ENCODE data around the gene SPNS3.

SPNS3 gene

GRCh38 chr17:4427505-4427904 is 6.2 kb upstream of the SPNS3 start:
- no peak for DNase-seq

DNA sequence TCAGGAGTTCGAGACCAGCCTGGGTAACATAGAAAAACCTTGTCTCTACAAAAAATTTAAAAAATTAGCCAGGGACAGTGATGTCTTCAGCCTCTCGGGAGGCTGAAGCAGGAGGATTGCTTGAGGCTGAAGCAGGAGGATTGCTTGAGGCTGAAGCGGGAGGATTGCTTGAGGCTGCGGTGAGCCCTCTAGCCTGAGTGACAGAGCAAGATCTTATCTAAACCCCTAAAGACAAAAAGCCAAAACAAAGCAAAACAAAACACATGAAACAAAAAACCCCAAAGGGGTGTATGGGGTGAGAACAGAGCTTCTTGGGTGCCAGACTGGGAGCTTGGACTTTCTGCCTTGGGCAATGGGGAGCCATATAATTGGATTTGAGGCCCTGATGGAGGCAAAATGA is 2.6 kb downstream of the SPNS3 start:
- DNase-seq, result no peak

DNA sequence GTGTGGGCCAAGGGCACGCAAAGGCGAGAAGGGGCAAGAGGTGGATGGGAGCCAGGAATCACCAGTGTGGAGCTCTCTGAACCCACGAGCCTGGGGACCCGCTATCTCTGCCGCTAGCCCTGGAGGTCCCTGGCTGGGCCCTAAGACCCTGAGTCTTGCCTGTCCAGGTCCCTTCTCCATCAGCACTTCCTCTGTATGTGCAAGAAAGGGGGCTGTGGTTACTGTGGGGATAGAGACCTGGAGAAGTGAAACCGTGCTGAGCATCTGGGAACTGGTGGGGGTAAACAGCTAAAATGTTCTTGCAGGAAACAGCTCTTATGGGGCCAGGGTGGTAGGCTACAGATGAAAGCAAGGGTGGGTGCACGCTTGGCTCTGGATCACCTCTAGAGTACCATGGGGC is 3.1 kb downstream of the SPNS3 start:
- DNase-seq, result no peak

DNA sequence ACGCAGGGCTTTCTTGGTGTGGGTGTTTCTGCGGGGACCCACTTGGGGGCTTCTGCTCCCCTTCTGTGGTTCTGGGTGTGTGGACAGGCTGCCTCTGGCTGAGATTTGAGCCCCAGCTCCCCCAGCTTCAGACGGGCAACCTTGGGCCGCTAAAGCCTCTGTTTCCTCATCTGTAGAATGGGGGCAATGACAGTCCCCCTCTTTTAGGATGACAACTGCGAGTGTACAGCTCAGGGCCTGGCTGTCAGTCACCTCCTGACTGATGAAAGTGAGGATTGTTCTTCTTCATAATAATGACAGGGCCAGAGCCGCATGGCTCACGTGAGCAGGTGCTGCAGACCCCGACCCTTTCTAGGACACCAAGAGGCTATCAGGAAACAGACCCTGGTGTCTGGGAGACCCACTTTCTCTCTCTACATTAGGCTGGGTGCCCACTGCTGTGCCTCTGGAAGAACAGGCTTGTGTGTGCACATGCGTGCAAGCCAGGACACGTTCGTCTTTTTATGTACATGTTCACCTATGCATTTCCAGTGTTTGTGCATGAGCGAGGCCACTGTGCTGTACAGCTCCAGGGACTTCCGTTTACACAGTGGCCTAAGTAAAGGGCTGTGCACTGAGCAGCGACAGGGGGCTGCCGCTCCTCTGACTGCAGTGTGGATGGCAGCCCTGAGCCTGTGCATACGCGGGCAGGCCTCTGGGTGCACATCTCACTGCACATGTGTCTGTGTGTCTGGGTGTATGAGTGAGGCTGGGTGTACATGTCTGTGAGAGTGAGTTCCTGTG is 4.6 kb downstream of the SPNS3 start:
- no peak for DNase-seq

DNA sequence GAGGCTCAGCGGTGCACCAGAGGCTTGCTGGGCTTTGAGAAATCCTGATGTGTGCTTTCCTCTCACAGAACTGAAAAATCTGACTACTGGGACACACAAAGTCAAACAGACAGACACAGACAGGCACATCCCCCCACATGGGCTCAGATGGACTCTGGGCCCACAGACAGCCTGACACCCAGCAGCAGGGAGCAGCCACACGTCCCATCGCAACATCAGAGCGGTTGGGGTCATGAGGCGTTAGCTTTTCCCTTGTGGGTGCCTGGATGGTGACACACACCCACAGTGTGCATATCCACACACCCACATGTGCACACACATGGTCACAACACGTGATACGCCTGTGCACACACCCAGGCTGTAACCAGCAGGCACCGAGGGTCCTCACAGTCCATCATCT is 6.3 kb downstream of the SPNS3 start:
- no peak for DNase-seq

DNA sequence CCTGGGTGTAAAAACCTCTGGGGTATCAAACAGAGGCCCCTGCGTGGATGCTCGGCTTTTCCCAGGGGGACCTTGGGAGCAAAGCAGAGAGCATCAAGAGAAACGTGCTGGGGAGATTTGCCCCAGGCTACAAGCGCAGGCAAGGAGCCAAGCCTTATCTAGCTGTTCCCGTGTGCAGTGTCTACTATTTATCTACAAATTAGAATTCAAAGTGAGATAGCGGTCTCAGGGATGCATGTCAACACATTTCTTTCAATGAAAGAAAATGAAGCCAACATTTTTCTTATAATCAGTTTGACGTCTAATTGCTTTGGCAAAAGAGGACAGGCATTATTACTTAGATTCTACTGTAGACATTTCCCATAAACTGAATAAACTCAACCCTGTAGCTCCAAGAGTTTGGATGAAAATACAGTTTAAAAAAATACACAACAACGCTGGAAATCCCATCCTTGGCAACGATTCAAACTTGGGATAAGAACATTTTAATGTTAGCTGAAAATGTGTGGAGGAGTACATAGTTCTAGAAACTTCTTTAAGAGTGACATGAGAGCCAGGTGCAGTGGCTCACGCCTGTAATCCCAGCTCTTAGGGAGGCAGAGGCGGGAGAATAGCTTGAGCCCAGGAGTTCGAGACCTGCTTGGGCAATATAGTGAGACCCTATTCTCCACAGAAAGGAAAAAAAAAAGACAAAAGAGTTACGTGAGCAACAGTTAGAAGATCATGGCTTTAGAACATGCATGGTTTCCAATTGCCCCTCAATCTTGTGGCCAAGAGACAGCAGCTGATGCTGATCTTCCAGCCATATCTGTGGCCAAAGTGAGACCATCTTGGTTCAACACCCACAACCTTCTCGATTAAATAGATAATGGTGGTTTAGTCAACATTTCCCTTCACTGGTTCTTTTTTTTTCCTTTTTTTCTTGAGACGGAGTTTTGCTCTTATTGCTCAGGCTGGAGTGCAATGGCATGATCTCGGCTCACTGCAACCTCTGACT is 7.2 kb downstream of the SPNS3 start:
- no peak for DNase-seq

DNA sequence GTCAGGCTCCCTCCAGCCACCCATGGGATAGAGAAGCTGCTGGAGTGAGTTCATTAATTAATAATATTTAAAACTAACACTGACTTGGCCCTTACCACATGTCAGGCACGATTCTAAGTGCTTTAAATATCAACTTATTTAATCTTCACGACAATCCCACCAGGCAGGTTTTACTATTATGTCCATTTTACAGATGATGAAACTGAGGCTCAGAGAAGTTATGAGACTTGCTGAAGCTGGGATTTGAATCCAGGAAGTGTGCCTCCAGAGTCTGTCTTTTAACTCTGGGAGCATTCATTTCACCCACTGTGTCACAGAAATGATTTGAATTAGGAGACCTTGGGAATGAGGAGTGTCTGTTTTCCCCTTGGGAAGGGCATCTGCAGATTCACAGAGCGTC is 8.8 kb downstream of the SPNS3 start:
- no peak for DNase-seq

GRCh38 chr17:4443476-4443875 is 9.7 kb downstream of the SPNS3 start:
- no peak for DNase-seq

GRCh38 chr17:4444782-4445473 is 11.2 kb downstream of the SPNS3 start:
- no peak for DNase-seq

DNA sequence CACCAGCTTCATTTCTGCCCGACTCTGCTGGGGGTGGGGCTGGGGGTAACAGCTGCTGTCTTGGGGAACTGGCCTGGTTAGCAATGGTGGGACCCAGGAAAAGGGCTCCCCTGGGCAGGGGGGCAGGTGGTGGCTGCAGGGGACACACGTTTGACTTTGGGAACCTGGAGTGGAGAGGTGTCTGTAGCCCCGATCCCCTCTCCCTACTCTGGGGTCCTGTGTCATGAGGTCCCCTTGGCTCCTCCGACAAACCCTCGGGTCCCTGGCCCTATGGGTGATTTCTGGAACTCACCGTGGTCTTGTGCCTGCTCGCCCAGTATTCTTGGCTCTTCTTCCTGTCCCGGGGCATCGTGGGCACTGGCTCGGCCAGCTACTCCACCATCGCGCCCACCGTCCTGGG is 12.0 kb downstream of the SPNS3 start:
- no peak for DNase-seq

GRCh38 chr17:4446326-4447071 is 12.8 kb downstream of the SPNS3 start:
- DNase-seq, result no peak

GRCh38 chr17:4448197-4448980 is 14.6 kb downstream of the SPNS3 start:
- no peak for DNase-seq

GRCh38 chr17:4449736-4450135 is 16.0 kb downstream of the SPNS3 start:
- DNase-seq, result no peak

DNA sequence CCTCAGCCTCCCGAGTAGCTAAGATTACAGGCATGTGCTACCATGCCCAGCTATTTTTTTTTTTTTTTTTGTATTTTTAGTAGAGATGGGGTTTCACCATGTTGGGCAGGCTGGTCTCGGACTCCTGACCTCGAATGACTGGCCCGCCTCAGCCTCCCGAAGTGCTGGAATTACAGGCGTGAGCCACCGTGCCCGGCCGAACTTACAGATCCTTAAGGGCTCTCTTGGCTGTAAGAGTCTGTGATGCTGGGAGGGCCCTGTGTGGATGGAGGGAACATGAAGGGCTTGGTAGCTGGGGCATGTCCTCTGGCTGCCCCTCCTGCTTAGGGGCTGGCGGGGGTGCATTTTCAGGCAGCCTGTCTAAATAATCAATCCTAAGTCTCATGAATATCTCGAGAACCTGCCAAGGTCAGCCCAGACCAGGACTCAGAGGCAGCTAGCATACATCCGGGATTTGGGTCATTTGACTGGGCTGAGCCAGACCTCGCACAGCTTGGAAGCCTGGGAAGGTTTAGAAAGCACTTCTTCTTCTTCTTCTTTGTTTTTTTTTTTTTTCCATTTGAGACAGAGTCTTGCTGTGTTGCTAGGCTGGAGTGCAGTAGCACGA is 17.1 kb downstream of the SPNS3 start:
- no peak for DNase-seq

GRCh38 chr17:4453812-4454591 is 20.3 kb downstream of the SPNS3 start:
- DNase-seq, result no peak

- DNase-seq, result peak; percentile 2
Measured at GRCh38 chr17:4460661-4461060, 26.9 kb downstream of the SPNS3 start.

GRCh38 chr17:4463818-4464476 is 30.2 kb downstream of the SPNS3 start:
- no peak for DNase-seq

DNA sequence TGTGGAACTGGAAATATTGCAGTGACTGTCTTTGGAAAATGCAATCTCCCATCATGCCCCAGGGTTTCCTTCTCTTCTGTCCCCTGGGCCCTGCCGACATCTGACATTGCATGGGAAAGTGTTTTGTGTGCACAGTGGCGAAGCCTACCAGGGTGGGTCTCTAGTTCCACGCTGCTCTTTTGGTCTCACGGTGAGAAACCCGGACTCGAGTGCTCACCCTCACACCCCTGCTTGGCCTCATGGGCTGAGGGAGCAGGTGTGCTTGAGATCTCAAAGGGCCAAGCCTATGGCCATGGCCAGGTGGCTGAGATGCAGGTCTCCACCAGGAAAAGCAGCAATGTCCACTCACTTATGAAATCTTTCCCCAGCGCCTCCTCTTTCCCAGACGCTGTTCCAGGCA is 32.0 kb downstream of the SPNS3 start:
- DNase-seq, result no peak

DNA sequence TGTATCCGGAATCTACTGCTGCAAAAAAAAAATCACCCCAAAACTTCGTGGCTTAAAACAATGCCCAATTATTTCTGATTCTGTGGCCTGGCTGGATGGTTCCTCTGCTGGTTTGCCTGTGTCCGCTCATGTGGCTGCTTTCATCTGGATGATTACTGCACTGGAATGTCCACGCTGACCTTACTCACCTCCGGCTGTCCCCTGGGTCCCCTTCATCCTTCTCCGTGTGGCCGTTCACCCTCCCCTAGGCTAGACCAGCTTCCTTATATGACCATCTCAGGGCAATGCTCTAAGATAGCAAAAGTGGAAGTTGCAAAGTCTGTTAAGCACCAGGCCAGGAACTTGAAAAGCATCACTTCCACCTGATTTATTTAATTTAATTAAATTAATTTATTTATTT is 33.5 kb downstream of the SPNS3 start:
- no peak for DNase-seq

DNA sequence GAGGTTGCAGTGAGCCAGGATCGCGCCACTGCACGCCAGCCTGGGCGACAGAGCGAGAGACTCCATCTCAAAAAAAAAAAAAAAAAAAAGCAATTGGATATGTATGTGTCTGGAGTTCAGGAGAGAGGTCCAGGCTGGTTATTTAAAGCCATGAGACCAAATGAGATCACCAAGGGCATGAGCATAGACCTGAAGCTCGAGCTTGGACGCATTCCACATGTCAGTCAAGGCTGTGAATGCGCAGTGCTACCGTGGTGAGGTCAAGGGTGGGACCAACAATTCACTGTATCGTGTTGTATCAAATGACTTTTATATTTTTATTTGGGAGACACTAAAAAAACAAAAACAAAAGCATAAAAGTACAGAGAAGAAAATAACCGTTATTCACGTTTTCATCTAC is 35.8 kb downstream of the SPNS3 start:
- no peak for DNase-seq
